ENCODE results near the gene FTL.

FTL gene

GRCh38 chr19:48962029-48962848, 2.9 kb upstream of the FTL start:
- H3K4me3 ChIP-seq (ENCODE audit: low read length): peak overlapping the region; percentile 76
- H3K27ac ChIP-seq (ENCODE audit: low read length): peak overlapping the region; percentile 96
- peak overlapping the region; percentile 97 for H3K9ac ChIP-seq (ENCODE audit: low read length)
- peaks cover 17% of the 10 kb centered on the region for H4K20me1 ChIP-seq (ENCODE audit: insufficient read depth, low read length)
- H3K79me2 ChIP-seq (ENCODE audit: low read length): peaks cover 30% of the 10 kb centered on the region
- peaks cover 18% of the 10 kb centered on the region for H3K36me3 ChIP-seq (replicated peaks; ENCODE audit: low read depth, low read length)
- peaks cover 42% of the 10 kb centered on the region for H3K4me1 ChIP-seq (ENCODE audit: low read length)
- H3K4me2 ChIP-seq (ENCODE audit: low read length): peak overlapping the region; percentile 98
- H2AFZ ChIP-seq (ENCODE audit: low read depth, low read length): no peak overlapping the region
- H3K9me3 ChIP-seq (ENCODE audit: insufficient read depth, low read length): no peaks in the 10 kb centered on the region
- TF ChIP-seq EZH2phosphoT487 (IDR thresholded peaks at IDR 0.05; ENCODE audit: low read depth) (no peak), CTCF (IDR thresholded peaks at IDR 0.05; ENCODE audit: low read depth, low read length) (no peak)
- H3K27me3 ChIP-seq (ENCODE audit: low read depth, low read length): no peaks in the 10 kb centered on the region

GRCh38 chr19:48962849-48963165, 2.3 kb upstream of the FTL start:
- Histone ChIP-seq H3K79me2 (ENCODE audit: low read length) (peaks cover 34% of the 10 kb centered on the region), H2AFZ (ENCODE audit: low read depth, low read length) (no peak overlapping the region), H3K36me3 (replicated peaks; ENCODE audit: low read depth, low read length) (peaks cover 21% of the 10 kb centered on the region), H3K27me3 (ENCODE audit: low read depth, low read length) (no peaks in the 10 kb centered on the region), H3K4me1 (ENCODE audit: low read length) (peaks cover 48% of the 10 kb centered on the region), H3K4me2 (ENCODE audit: low read length) (peak overlapping the region; percentile 98), H3K9me3 (ENCODE audit: insufficient read depth, low read length) (no peaks in the 10 kb centered on the region), H3K27ac (ENCODE audit: low read length) (peak overlapping the region; percentile 96), H3K4me3 (ENCODE audit: low read length) (peak overlapping the region; percentile 76), H4K20me1 (ENCODE audit: insufficient read depth, low read length) (peaks cover 21% of the 10 kb centered on the region), H3K9ac (ENCODE audit: low read length) (peak overlapping the region; percentile 97)
- TF ChIP-seq EZH2phosphoT487 (IDR thresholded peaks at IDR 0.05; ENCODE audit: low read depth): no peak
- no peak for TF ChIP-seq CTCF (IDR thresholded peaks at IDR 0.05; ENCODE audit: low read depth, low read length)

GRCh38 chr19:48963371-48964204, 1.5 kb upstream of the FTL start:
- TF ChIP-seq EZH2phosphoT487 (IDR thresholded peaks at IDR 0.05; ENCODE audit: low read depth) (no peak), CTCF (IDR thresholded peaks at IDR 0.05; ENCODE audit: low read depth, low read length) (no peak)
- peak overlapping the region; percentile 76 for H3K4me3 ChIP-seq (ENCODE audit: low read length)
- peak overlapping the region; percentile 97 for H3K9ac ChIP-seq (ENCODE audit: low read length)
- H3K4me1 ChIP-seq (ENCODE audit: low read length): peaks cover 56% of the 10 kb centered on the region
- H3K79me2 ChIP-seq (ENCODE audit: low read length): peaks cover 34% of the 10 kb centered on the region
- no peak overlapping the region for H2AFZ ChIP-seq (ENCODE audit: low read depth, low read length)
- H3K36me3 ChIP-seq (replicated peaks; ENCODE audit: low read depth, low read length): peaks cover 27% of the 10 kb centered on the region
- H3K4me2 ChIP-seq (ENCODE audit: low read length): peak overlapping the region; percentile 98
- no peaks in the 10 kb centered on the region for H3K9me3 ChIP-seq (ENCODE audit: insufficient read depth, low read length)
- peak overlapping the region; percentile 96 for H3K27ac ChIP-seq (ENCODE audit: low read length)
- peaks cover 21% of the 10 kb centered on the region for H4K20me1 ChIP-seq (ENCODE audit: insufficient read depth, low read length)
- H3K27me3 ChIP-seq (ENCODE audit: low read depth, low read length): no peaks in the 10 kb centered on the region
